Measurements from ENCODE around the gene VWA1. TPM values are rescaled to one million over a fixed set of nuclear protein-coding genes. Genes with fewer than 3 reads are reported as not detected.

VWA1 gene
- total and polyA plus RNA-seq, 2 of the 4 experiments (the other 2 are of a cell fraction) = 1.1 to 6.1 TPM

DNA sequence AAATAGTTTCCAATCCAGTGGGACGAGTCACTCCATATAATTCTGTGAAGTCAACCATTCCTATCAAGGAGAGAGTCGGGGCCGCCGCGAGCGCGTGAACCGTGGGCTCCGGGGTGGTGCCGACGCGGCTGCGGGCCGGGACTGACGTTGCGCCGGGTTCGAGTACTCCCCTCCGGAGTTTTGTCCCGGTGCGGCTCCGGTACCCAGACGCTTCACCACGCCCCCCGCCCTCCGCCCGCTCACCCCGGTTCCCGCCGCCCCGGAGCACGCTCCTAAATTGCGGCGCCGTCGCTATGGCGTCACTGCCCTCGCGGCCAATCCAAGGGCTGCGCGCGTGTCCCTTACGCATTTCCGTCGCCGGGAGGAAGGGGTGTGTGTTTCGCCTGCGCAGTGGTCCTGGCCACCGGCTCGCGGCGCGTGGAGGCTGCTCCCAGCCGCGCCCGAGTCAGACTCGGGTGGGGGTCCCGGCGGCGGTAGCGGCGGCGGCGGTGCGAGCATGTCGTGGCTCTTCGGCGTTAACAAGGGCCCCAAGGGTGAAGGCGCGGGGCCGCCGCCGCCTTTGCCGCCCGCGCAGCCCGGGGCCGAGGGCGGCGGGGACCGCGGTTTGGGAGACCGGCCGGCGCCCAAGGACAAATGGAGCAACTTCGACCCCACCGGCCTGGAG, 36.0 kb downstream of the VWA1 start, which contains the start of gene ATAD3B:
Gene ATAD3B, plus strand, starts transcription at position 377 of the 664 bp plus-strand sequence. Its CDS starts 120 bp downstream, at position 497.
- no peaks in the 10 kb centered on the region for H3K9me3 ChIP-seq (ENCODE audit: control insufficient read depth, insufficient read depth, low read length)
- ATAC-seq (ENCODE audit: low read depth) = peak; percentile 97
- H3K18ac ChIP-seq (ENCODE audit: low read depth, low read length) = no peak within 1 kb of the TSS
- H4K8ac ChIP-seq (ENCODE audit: low read depth in 2 of 2, low read length in 2 of 2) = peak within 1 kb of the TSS; percentile 63 to 82
- dilution Hi-C loops (cut with HindIII; ENCODE audit: low sequenced_read_pairs, unreplicated experiment) = no loop called here
- H3K27ac ChIP-seq (ENCODE audit: insufficient read depth, low read length) = peak within 1 kb of the TSS; percentile 56
- peak within 1 kb of the TSS; percentile 81 for H2AK5ac ChIP-seq (ENCODE audit: low read depth, low read length)
- H3K4me1 ChIP-seq (ENCODE audit: control insufficient read depth, insufficient read depth, low read length) = peaks cover 1% of the 10 kb centered on the region; the same call in 1 of the 2 replicates
- no peaks in the 10 kb centered on the region; the same call in 1 of the 2 replicates for H3K9me1 ChIP-seq (ENCODE audit: insufficient read depth, low read length)
- peak within 1 kb of the TSS; percentile 66 for H4K5ac ChIP-seq (ENCODE audit: low read depth, low read length)
- H3K9ac ChIP-seq (ENCODE audit: low read depth, low read length) = peak within 1 kb of the TSS; percentile 72
- H3K4me3 ChIP-seq (ENCODE audit: insufficient read depth, low read depth, low read length) = peak within 1 kb of the TSS; percentile 88
- peak; percentile 90 for DNase-seq
- peak within 1 kb of the TSS; percentile 55 for H2BK5ac ChIP-seq (ENCODE audit: low read depth, low read length, poor library complexity, severe bottlenecking)
- H3K79me1 ChIP-seq (ENCODE audit: low read depth in 1 of 2, low read length in 2 of 2) = peaks cover 2 to 15% of the 10 kb centered on the region in 2 experiments; a peak in 2 of 4 replicates
- ChIA-PET POLR2A (ENCODE audit: unreplicated experiment) (no interaction called here), CTCF (no interaction called here)
- intact Hi-C loops (cut with micrococcal nuclease) = loop anchor here (2.0 kb wide), 1 partner anchor 73 kb away; the partner anchor contains the start of gene CCNL2
- in situ Hi-C loops (cut with MboI; ENCODE audit: low sequenced_read_pairs) = no loop called here
- no peak within 1 kb of the TSS for H2BK15ac ChIP-seq (ENCODE audit: low read depth, low read length)
- BruUV-seq (replicated peaks) = no TSS peak
- H2BK20ac ChIP-seq (ENCODE audit: low read depth, low read length) = no peak within 1 kb of the TSS
- H4K91ac ChIP-seq (ENCODE audit: insufficient read depth, low read depth, low read length) = peak within 1 kb of the TSS; percentile 33
- H3K14ac ChIP-seq (replicated peaks; ENCODE audit: low read depth, low read length) = peak within 1 kb of the TSS; percentile 66; the same call in 1 of the 2 replicates
- H2AK9ac ChIP-seq (replicated peaks; ENCODE audit: low read depth, low read length, poor library complexity) = peak within 1 kb of the TSS; percentile 84
- peak within 1 kb of the TSS; percentile 76 for H3K4ac ChIP-seq (ENCODE audit: low read depth, low read length)
- peak within 1 kb of the TSS; percentile 94 for H3K4me2 ChIP-seq (ENCODE audit: low read depth, low read length)
- peak within 1 kb of the TSS; percentile 97 for H2AFZ ChIP-seq (replicated peaks; ENCODE audit: low read length, poor library complexity)
- H3K36me3 ChIP-seq (ENCODE audit: control insufficient read depth, insufficient read depth, low read length) = no peaks in the 10 kb centered on the region; the same call in 1 of the 2 replicates
- 1% methylated on average over 15 of the region's 87 CpGs; no CpG with 5 or more reads in 1 of the 2 experiments for WGBS, 2 experiments (ENCODE audit: extremely low coverage in 2 of 2, insufficient read length in 1 of 2)
- H3K23ac ChIP-seq (ENCODE audit: low read depth, low read length) = peak within 1 kb of the TSS; percentile 25; the same call in 1 of the 2 replicates
- H3K27me3 ChIP-seq (ENCODE audit: control insufficient read depth, insufficient read depth, low read length) = no peaks in the 10 kb centered on the region
- peaks cover 11% of the 10 kb centered on the region for H4K20me1 ChIP-seq (ENCODE audit: insufficient read depth, low read length)
- H2BK120ac ChIP-seq (ENCODE audit: low read depth, low read length) = no peak within 1 kb of the TSS
- H3K56ac ChIP-seq (ENCODE audit: extremely low read depth, insufficient read depth, low read length) = peak within 1 kb of the TSS; percentile 36; the same call in 1 of the 2 replicates
- no peak for TF ChIP-seq MAFK (IDR thresholded peaks at IDR 0.05; ENCODE audit: low read depth, low read length)
- no peak for TF ChIP-seq CHD1 (IDR thresholded peaks at IDR 0.05; ENCODE audit: low read depth, low read length)
- peak; percentile 96 for TF ChIP-seq MXI1 (IDR thresholded peaks at IDR 0.05; ENCODE audit: borderline replicate concordance, low read depth, low read length)
- TF ChIP-seq CEBPB (IDR thresholded peaks at IDR 0.05; ENCODE audit: low read depth, low read length) = 0 out of 2 replicates have a peak, but pooled peaks have one; percentile 20
- TF ChIP-seq MAZ (IDR thresholded peaks at IDR 0.05; ENCODE audit: borderline replicate concordance, low read depth, low read length) = peak; percentile 85; the same call in 1 of the 2 replicates
- TF ChIP-seq BHLHE40 (IDR thresholded peaks at IDR 0.05; ENCODE audit: low read depth, low read length) = no peak; the same call in 1 of the 2 replicates
- TF ChIP-seq, protein P1, sequence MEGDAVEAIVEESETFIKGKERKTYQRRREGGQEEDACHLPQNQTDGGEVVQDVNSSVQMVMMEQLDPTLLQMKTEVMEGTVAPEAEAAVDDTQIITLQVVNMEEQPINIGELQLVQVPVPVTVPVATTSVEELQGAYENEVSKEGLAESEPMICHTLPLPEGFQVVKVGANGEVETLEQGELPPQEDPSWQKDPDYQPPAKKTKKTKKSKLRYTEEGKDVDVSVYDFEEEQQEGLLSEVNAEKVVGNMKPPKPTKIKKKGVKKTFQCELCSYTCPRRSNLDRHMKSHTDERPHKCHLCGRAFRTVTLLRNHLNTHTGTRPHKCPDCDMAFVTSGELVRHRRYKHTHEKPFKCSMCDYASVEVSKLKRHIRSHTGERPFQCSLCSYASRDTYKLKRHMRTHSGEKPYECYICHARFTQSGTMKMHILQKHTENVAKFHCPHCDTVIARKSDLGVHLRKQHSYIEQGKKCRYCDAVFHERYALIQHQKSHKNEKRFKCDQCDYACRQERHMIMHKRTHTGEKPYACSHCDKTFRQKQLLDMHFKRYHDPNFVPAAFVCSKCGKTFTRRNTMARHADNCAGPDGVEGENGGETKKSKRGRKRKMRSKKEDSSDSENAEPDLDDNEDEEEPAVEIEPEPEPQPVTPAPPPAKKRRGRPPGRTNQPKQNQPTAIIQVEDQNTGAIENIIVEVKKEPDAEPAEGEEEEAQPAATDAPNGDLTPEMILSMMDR (conservative IDR thresholded peaks at IDR 0.05; ENCODE audit: low read depth, low read length) = no peak
- TF ChIP-seq, protein P2, sequence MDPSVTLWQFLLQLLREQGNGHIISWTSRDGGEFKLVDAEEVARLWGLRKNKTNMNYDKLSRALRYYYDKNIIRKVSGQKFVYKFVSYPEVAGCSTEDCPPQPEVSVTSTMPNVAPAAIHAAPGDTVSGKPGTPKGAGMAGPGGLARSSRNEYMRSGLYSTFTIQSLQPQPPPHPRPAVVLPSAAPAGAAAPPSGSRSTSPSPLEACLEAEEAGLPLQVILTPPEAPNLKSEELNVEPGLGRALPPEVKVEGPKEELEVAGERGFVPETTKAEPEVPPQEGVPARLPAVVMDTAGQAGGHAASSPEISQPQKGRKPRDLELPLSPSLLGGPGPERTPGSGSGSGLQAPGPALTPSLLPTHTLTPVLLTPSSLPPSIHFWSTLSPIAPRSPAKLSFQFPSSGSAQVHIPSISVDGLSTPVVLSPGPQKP (IDR thresholded peaks at IDR 0.05; ENCODE audit: borderline replicate concordance, low read depth, low read length) = no peak
- TF ChIP-seq NFE2L2 (IDR thresholded peaks at IDR 0.05; ENCODE audit: low read depth, low read length) = no peak
- TF ChIP-seq, protein P3, sequence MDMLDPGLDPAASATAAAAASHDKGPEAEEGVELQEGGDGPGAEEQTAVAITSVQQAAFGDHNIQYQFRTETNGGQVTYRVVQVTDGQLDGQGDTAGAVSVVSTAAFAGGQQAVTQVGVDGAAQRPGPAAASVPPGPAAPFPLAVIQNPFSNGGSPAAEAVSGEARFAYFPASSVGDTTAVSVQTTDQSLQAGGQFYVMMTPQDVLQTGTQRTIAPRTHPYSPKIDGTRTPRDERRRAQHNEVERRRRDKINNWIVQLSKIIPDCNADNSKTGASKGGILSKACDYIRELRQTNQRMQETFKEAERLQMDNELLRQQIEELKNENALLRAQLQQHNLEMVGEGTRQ (IDR thresholded peaks at IDR 0.05; ENCODE audit: low read depth, low read length) = peak; percentile 55; the same call in 1 of the 2 replicates
- no peak for TF ChIP-seq RAD21 (IDR thresholded peaks at IDR 0.05; ENCODE audit: low read length)
- no peak for TF ChIP-seq FOS (IDR thresholded peaks at IDR 0.05; ENCODE audit: low read depth, low read length)
- TF ChIP-seq POLR2A (IDR thresholded peaks at IDR 0.05; ENCODE audit: low read depth, low read length) = peak; percentile 79
- no peak for TF ChIP-seq SMC3 (IDR thresholded peaks at IDR 0.05; ENCODE audit: low read depth, low read length)

Measured in IMR-90 (cell line).